ENCODE measurements around the gene FGD3. TPM values are rescaled to one million over a fixed set of nuclear protein-coding genes. Genes with fewer than 3 reads are reported as not detected.

Gene FGD3
- total RNA-seq, 1 donor from 2014 or later, result 0.58 TPM

DNA sequence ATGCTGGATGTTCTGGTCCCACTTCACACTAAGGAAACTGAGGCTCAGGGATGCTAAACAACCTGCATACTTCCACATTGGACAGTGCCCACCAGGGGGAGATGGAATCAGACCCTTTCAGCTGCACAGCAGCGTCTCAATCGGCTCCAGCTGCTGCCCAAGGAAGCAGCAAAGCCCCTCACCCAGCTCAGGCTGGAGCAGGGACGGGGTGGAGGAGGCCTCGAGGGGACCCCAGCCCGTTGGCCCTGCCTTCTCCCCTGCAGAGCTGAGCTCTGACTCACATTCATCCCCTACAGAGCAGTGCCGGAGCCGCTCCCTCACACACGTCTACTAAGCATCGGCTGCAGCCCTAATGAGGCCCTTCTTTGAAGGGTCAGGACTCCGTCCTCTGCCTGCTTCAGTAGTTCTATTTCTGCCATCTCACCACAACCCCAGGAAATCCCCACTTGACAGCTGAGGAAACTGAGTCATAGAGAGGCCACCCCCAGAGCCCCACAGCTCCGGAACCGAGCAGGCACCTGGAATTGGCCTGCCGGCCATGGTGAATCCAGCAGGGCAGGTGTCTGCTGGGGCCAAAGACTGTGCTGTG is 89.7 kb downstream of the FGD3 start:
- TF ChIP-seq, protein P1, sequence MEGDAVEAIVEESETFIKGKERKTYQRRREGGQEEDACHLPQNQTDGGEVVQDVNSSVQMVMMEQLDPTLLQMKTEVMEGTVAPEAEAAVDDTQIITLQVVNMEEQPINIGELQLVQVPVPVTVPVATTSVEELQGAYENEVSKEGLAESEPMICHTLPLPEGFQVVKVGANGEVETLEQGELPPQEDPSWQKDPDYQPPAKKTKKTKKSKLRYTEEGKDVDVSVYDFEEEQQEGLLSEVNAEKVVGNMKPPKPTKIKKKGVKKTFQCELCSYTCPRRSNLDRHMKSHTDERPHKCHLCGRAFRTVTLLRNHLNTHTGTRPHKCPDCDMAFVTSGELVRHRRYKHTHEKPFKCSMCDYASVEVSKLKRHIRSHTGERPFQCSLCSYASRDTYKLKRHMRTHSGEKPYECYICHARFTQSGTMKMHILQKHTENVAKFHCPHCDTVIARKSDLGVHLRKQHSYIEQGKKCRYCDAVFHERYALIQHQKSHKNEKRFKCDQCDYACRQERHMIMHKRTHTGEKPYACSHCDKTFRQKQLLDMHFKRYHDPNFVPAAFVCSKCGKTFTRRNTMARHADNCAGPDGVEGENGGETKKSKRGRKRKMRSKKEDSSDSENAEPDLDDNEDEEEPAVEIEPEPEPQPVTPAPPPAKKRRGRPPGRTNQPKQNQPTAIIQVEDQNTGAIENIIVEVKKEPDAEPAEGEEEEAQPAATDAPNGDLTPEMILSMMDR (conservative IDR thresholded peaks at IDR 0.05; ENCODE audit: low read depth, low read length), result peak; percentile 3
- no peak for DNase-seq (ENCODE audit: low read depth)
- H3K4me3 ChIP-seq (ENCODE audit: low read depth, low read length), result no peak overlapping the region

- H3K4me3 ChIP-seq (ENCODE audit: low read depth, low read length), result no peak overlapping the region
- TF ChIP-seq, protein P1 (conservative IDR thresholded peaks at IDR 0.05; ENCODE audit: low read depth, low read length), result no peak
- no peak for DNase-seq (ENCODE audit: low read depth)
Measured at GRCh38 chr9:93037476-93037971, 90.2 kb downstream of the FGD3 start.

- TF ChIP-seq, protein P1 (conservative IDR thresholded peaks at IDR 0.05; ENCODE audit: low read depth, low read length), result no peak
- DNase-seq (ENCODE audit: low read depth), result no peak
Measured at GRCh38 chr9:93038918-93039317, 91.6 kb downstream of the FGD3 start.

DNA sequence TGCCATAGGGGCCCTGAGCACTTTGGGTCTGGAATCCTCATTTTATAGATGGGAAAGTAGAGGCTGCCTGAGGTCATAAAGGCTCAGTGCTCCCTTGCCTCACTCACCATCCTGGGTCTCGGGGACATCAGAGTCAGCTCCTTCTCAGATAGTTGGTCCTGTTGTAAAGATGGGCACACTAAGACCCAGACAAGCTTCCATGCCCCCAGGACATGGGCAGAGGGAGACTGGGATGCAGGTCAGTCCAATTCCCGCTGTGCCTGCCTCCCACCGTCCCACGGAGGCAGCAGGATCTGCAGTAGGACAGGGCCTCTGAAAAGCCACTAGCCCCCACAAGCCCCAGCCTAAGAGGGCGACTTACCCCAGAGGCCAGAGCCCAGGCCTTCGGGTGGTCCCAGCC is 92.1 kb downstream of the FGD3 start:
- no peak for DNase-seq (ENCODE audit: low read depth)
- TF ChIP-seq, protein P1 (conservative IDR thresholded peaks at IDR 0.05; ENCODE audit: low read depth, low read length), result no peak

More at GRCh38 chr9:93038918-93039317, 91.6 kb downstream of the FGD3 start:
- no peak overlapping the region for H3K4me3 ChIP-seq (ENCODE audit: low read depth, low read length)

DNA sequence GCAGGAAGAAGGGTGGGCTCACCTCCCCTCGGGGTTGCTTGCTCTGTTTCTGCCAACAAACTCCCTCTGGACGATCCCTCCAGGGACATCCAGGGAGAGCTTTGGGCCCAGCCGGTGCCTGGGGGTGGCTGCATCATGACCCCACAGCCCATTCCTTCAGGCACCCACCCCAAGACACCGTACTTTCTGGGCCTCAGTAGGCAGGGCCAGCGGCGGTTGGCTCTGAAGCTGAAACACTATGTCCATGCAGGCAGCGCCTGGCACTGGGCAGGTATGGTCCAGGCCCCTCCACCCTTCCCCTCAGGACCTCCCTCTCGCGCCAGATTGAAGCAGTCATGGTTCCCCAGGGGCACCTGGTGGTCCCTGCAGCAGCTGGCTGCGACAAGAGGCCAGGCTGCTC is 92.7 kb downstream of the FGD3 start:
- DNase-seq (ENCODE audit: low read depth), result no peak
- H3K4me3 ChIP-seq (ENCODE audit: low read depth, low read length), result no peak overlapping the region
- TF ChIP-seq, protein P1 (conservative IDR thresholded peaks at IDR 0.05; ENCODE audit: low read depth, low read length), result no peak

More for the DNA sequence above, 92.1 kb downstream of the FGD3 start:
- no peak overlapping the region for H3K4me3 ChIP-seq (ENCODE audit: low read depth, low read length)

GRCh38 chr9:93040409-93040808 is 93.1 kb downstream of the FGD3 start:
- H3K4me3 ChIP-seq (ENCODE audit: low read depth, low read length), result no peak overlapping the region
- DNase-seq (ENCODE audit: low read depth), result no peak
- TF ChIP-seq, protein P1 (conservative IDR thresholded peaks at IDR 0.05; ENCODE audit: low read depth, low read length), result no peak

Measured in epithelial cell of proximal tubule (primary cell).